ENCODE data around the gene BRINP3.

BRINP3 gene

GRCh38 chr1:190444464-190444863 is 33.2 kb downstream of the BRINP3 start:
- DNase-seq = no peak

GRCh38 chr1:190439447-190439846 is 38.2 kb downstream of the BRINP3 start:
- no peak for DNase-seq

- peak; percentile 27 for DNase-seq
Observed at GRCh38 chr1:190436615-190437014, 41.0 kb downstream of the BRINP3 start.

GRCh38 chr1:190429932-190430331 is 47.7 kb downstream of the BRINP3 start:
- DNase-seq = no peak

- no peak for DNase-seq
Observed at GRCh38 chr1:190429141-190429540, 48.5 kb downstream of the BRINP3 start.

- no peak for DNase-seq
Observed at GRCh38 chr1:190416239-190416638, 61.4 kb downstream of the BRINP3 start.

GRCh38 chr1:190413142-190413541 is 64.5 kb downstream of the BRINP3 start:
- DNase-seq = no peak

- DNase-seq = no peak
Observed at GRCh38 chr1:190403402-190403801, 74.3 kb downstream of the BRINP3 start.

GRCh38 chr1:190399233-190399632 is 78.4 kb downstream of the BRINP3 start:
- DNase-seq = no peak

GRCh38 chr1:190391582-190391981 is 86.1 kb downstream of the BRINP3 start:
- DNase-seq = no peak

- DNase-seq = no peak
Observed at GRCh38 chr1:190377991-190378390, 99.7 kb downstream of the BRINP3 start.

- peak; percentile 8 for DNase-seq
Observed at GRCh38 chr1:190377294-190377693, 100.4 kb downstream of the BRINP3 start.

- DNase-seq = no peak
Observed at GRCh38 chr1:190376044-190376443, 101.6 kb downstream of the BRINP3 start.

GRCh38 chr1:190373705-190374336 is 103.8 kb downstream of the BRINP3 start:
- DNase-seq = no peak

GRCh38 chr1:190367200-190367599 is 110.5 kb downstream of the BRINP3 start:
- no peak for DNase-seq

GRCh38 chr1:190365283-190365682 is 112.4 kb downstream of the BRINP3 start:
- no peak for DNase-seq

GRCh38 chr1:190353538-190354101 is 124.0 kb downstream of the BRINP3 start:
- no peak for DNase-seq

GRCh38 chr1:190344454-190344853 is 133.2 kb downstream of the BRINP3 start:
- no peak for DNase-seq

- no peak for DNase-seq
Observed at GRCh38 chr1:190338829-190339228, 138.8 kb downstream of the BRINP3 start.

GRCh38 chr1:190328871-190329270 is 148.8 kb downstream of the BRINP3 start:
- DNase-seq = no peak

- no peak for DNase-seq
Observed at GRCh38 chr1:190328361-190328760, 149.3 kb downstream of the BRINP3 start.

- DNase-seq = no peak
Observed at GRCh38 chr1:190327271-190327670, 150.4 kb downstream of the BRINP3 start.

GRCh38 chr1:190323530-190323929 is 154.1 kb downstream of the BRINP3 start:
- no peak for DNase-seq

- DNase-seq = no peak
Observed at GRCh38 chr1:190322274-190322673, 155.4 kb downstream of the BRINP3 start.

GRCh38 chr1:190320952-190321351 is 156.7 kb downstream of the BRINP3 start:
- no peak for DNase-seq
